Pulmonary artery endothelial cell (primary cell): ENCODE results near the gene C22orf23. TPM values are rescaled to one million over a fixed set of nuclear protein-coding genes. Genes with fewer than 3 reads are reported as not detected.
A peak's percentile ranks its signal among the peaks of the same experiment; 100 is the strongest.

Experiments
- DNase-seq: peaks from one replicate; pipeline ENCODE4 v3.0.0-alpha.2; 2011; ENCODE audit warnings: low read depth, low spot score
- total RNA-seq: library from RNA; depleted of rRNA; stranded (reverse); fragments of >200 nt; gene quantifications from 2 replicates; pipeline ENCODE4 v1.2.3, GENCODE V29; 2014

The C22orf23 gene
- total RNA-seq, 1 donor from 2014 or later: 0.26 TPM

GRCh38 chr22:37925767-37926166 is 27.6 kb downstream of the C22orf23 start:
- no peak for DNase-seq

GRCh38 chr22:37925330-37925729 is 28.1 kb downstream of the C22orf23 start:
- DNase-seq: no peak

- DNase-seq: no peak
These were observed 28.9 kb downstream of the C22orf23 start for GRCh38 chr22:37924386-37925065.

- DNase-seq: no peak
These were observed 29.5 kb downstream of the C22orf23 start for GRCh38 chr22:37923927-37924326.

- no peak for DNase-seq
These were observed 31.2 kb downstream of the C22orf23 start for GRCh38 chr22:37922191-37922590.

- DNase-seq: no peak
These were observed 33.3 kb downstream of the C22orf23 start for GRCh38 chr22:37920126-37920525.

- DNase-seq: no peak
These were observed 34.7 kb downstream of the C22orf23 start for GRCh38 chr22:37918580-37919270.

- no peak for DNase-seq
These were observed 35.4 kb downstream of the C22orf23 start for GRCh38 chr22:37917874-37918548.

GRCh38 chr22:37916311-37916710 is 37.1 kb downstream of the C22orf23 start:
- no peak for DNase-seq

GRCh38 chr22:37913233-37913721 is 40.1 kb downstream of the C22orf23 start:
- no peak for DNase-seq

- DNase-seq: no peak
These were observed 41.2 kb downstream of the C22orf23 start for GRCh38 chr22:37912171-37912570.

- no peak for DNase-seq
These were observed 41.7 kb downstream of the C22orf23 start for GRCh38 chr22:37911697-37912096.

- DNase-seq: no peak
These were observed 42.3 kb downstream of the C22orf23 start for GRCh38 chr22:37910890-37911672.

- DNase-seq: no peak
These were observed 43.6 kb downstream of the C22orf23 start for GRCh38 chr22:37909766-37910165.

GRCh38 chr22:37907036-37907954 is 46.1 kb downstream of the C22orf23 start:
- DNase-seq: no peak

GRCh38 chr22:37906364-37907008 is 46.9 kb downstream of the C22orf23 start:
- no peak for DNase-seq

- DNase-seq: no peak
These were observed 47.7 kb downstream of the C22orf23 start, which contains the start of gene MICALL1 for GRCh38 chr22:37905534-37906363. MICALL1 (plus strand) TSS chr22:37906297; CDS start chr22:37906423, 126 bp downstream.

GRCh38 chr22:37904572-37905533 is 48.5 kb downstream of the C22orf23 start:
- DNase-seq: peak; percentile 78
